Osteocyte (in vitro differentiated cells): ENCODE data around the gene CNOT1. TPM values are rescaled to one million over a fixed set of nuclear protein-coding genes. Genes with fewer than 3 reads are reported as not detected.
"Not testable (repeated sequence)": the region's sequence is repeated elsewhere in the genome, so short reads cannot be mapped to it uniquely, and the experiment has no call there.

Experiments used
- DNase-seq: peaks from one replicate; pipeline ENCODE4 v3.0.0; 2021; ENCODE audit warnings: mixed read lengths; ENCODE audit not compliant: unreplicated experiment; ENCODE audit errors: extremely low spot score
- H3K27ac Mint-ChIP-seq: one replicate; pipeline ENCODE4 v1.8.0; 2021; ENCODE audit warnings: mild to moderate bottlenecking, mixed read lengths; ENCODE audit not compliant: unreplicated experiment
- H3K27me3 Mint-ChIP-seq: one replicate; pipeline ENCODE4 v1.8.0; 2021; ENCODE audit warnings: mixed read lengths; ENCODE audit not compliant: unreplicated experiment
- H3K36me3 Mint-ChIP-seq: one replicate; pipeline ENCODE4 v1.8.0; 2021; ENCODE audit warnings: mixed read lengths; ENCODE audit not compliant: unreplicated experiment
- H3K4me1 Mint-ChIP-seq: one replicate; pipeline ENCODE4 v1.8.0; 2021; ENCODE audit warnings: mixed read lengths; ENCODE audit not compliant: unreplicated experiment
- H3K4me3 Mint-ChIP-seq: one replicate; pipeline ENCODE4 v1.8.0; 2021; ENCODE audit warnings: mild to moderate bottlenecking, moderate library complexity, mixed read lengths; ENCODE audit not compliant: unreplicated experiment
- H3K9me3 Mint-ChIP-seq: one replicate; pipeline ENCODE4 v1.8.0; 2021; ENCODE audit warnings: mixed read lengths; ENCODE audit not compliant: unreplicated experiment
- total RNA-seq: library from RNA; stranded (reverse); gene quantifications from 2 replicates; pipeline ENCODE4 v1.2.1, GENCODE V29; 2021
- TF ChIP-seq, protein P1 (sequence below): fragments of 200-600 bp; sonication (generic); IDR thresholded peaks from 2 replicates; pipeline ENCODE4 v1.5.0; 2021; ENCODE audit warnings: antibody characterized with exemption, mild to moderate bottlenecking, moderate library complexity

The CNOT1 gene
- total RNA-seq, 1 donor from 2014 or later: 122 TPM

DNA sequence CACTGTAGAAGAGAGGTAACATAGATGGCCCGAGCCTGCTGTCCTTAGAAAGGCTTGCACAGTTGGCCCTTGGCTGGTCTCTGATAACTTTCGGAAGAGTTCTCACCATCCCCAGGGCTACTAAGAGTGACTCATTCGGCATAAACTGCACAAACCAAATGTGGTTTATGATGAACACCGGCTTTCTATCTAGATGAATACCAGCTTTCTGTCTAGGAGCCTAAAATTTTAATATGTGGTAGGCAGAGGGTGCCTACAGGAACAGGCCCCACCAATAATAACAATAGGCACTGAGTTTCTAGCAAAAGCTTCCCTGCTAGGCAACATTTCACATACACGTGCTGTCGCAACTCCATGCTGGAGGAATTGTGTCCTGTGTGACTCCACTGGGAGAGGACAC lies 15.4 kb downstream of the CNOT1 start:
- Mint-ChIP-seq H3K4me1 (peaks cover 12% of the 10 kb centered on the region), H3K36me3 (peaks cover 7% of the 10 kb centered on the region), H3K4me3 (no peak overlapping the region), H3K9me3 (no peaks in the 10 kb centered on the region), H3K27me3 (no peaks in the 10 kb centered on the region), H3K27ac (no peak overlapping the region)
- DNase-seq: no peak
- TF ChIP-seq, protein P1, sequence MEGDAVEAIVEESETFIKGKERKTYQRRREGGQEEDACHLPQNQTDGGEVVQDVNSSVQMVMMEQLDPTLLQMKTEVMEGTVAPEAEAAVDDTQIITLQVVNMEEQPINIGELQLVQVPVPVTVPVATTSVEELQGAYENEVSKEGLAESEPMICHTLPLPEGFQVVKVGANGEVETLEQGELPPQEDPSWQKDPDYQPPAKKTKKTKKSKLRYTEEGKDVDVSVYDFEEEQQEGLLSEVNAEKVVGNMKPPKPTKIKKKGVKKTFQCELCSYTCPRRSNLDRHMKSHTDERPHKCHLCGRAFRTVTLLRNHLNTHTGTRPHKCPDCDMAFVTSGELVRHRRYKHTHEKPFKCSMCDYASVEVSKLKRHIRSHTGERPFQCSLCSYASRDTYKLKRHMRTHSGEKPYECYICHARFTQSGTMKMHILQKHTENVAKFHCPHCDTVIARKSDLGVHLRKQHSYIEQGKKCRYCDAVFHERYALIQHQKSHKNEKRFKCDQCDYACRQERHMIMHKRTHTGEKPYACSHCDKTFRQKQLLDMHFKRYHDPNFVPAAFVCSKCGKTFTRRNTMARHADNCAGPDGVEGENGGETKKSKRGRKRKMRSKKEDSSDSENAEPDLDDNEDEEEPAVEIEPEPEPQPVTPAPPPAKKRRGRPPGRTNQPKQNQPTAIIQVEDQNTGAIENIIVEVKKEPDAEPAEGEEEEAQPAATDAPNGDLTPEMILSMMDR: no peak

DNA sequence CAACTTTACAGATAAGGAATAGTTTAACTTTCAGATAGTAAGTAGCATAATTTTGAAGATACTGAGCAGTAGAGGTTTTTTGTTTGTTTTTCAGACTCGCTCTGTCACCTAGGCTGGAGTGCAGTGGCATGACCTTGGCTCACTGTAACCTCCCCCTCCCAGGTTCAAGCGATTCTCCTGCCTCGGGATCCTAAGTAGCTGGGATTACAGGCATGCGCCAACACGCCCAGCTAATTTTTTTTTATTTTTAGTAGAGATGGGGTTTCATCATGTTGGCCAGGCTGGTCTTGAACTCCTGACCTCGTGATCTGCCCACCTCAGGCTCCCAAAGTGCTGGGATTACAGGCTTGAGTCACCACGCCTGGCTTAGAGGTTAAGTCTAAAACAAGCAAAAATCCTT lies 16.7 kb downstream of the CNOT1 start:
- not testable (repeated sequence) for H3K9me3 Mint-ChIP-seq, H3K4me3 Mint-ChIP-seq, DNase-seq, H3K27ac Mint-ChIP-seq, H3K27me3 Mint-ChIP-seq
- H3K36me3 Mint-ChIP-seq: peaks cover 12% of the 10 kb centered on the region
- peaks cover 12% of the 10 kb centered on the region for H3K4me1 Mint-ChIP-seq

DNA sequence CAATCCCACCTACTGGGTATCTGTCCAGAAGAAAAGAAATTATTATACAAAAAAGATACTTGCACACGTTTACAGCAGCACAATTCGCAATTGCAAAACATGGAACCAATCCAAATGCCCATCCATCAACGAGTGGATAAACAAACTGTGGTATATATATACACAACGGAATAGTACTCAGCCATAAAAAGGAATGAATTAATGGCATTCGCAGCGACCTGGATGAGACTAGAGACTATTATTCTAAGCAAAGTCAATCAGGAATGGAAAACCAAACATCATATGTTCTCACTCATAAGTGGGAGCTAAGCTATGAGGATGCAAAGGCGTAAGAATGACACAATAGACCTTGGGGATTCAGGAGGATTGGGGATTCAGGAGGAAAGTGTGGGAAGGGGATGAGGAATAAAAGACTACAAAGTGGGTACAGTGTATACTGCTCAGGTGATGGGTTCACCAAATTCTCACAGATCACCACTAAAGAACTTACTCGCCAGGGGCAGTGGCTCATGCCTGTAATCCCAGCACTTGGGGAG lies 21.0 kb downstream of the CNOT1 start:
- no peaks in the 10 kb centered on the region for H3K27me3 Mint-ChIP-seq
- TF ChIP-seq, protein P1: no peak
- no peak overlapping the region for H3K4me3 Mint-ChIP-seq
- peaks cover 11% of the 10 kb centered on the region for H3K36me3 Mint-ChIP-seq
- no peak for DNase-seq
- H3K4me1 Mint-ChIP-seq: peaks cover 4% of the 10 kb centered on the region
- no peak overlapping the region for H3K27ac Mint-ChIP-seq
- peaks cover 3% of the 10 kb centered on the region for H3K9me3 Mint-ChIP-seq

DNA sequence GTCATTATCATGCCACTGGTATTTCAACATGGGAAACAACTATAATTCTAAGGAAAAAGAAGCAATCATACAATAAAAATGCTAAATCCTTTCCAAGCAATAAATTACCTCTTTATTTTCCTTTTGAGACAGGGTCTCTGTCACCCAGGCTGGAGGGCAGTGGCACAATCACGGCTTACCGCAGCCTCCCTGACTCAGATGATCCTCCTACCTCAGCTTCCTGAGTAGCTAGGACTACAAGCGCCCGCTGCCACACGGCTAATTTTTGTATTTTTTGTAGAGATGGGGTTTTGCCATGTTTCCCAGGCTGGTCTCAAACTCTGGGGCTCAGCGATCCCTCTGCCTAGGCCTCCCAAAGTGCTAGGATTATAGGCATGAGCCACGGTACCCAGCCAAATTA lies 24.1 kb downstream of the CNOT1 start:
- TF ChIP-seq, protein P1: no peak
- no peak for DNase-seq
- Mint-ChIP-seq H3K4me1 (peaks cover 7% of the 10 kb centered on the region), H3K4me3 (no peak overlapping the region), H3K36me3 (peaks cover 8% of the 10 kb centered on the region), H3K27me3 (no peaks in the 10 kb centered on the region), H3K27ac (no peak overlapping the region), H3K9me3 (peaks cover 3% of the 10 kb centered on the region)

DNA sequence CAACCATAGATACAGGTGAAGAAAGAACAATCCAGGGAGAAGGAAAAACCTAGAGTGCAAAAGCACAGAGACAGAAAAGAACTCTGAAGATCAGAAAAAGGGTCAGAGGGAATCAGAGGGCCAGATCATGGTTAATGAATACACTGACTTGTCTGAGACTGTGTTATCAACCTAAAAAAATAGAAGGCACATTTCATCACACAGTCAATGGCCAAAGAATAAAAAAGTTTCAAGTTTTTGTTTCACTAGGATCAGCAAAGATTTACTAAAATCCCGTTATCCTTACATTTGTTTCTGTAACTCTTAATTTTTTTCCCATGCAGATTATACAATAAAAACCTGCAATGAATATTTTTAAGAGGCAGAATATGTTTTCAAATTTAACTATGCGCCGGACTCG lies 38.5 kb downstream of the CNOT1 start:
- DNase-seq: no peak
- TF ChIP-seq, protein P1: no peak
- peaks cover 41% of the 10 kb centered on the region for H3K36me3 Mint-ChIP-seq
- H3K27ac Mint-ChIP-seq: no peak overlapping the region
- H3K9me3 Mint-ChIP-seq: no peaks in the 10 kb centered on the region
- no peak overlapping the region for H3K4me3 Mint-ChIP-seq
- no peaks in the 10 kb centered on the region for H3K27me3 Mint-ChIP-seq
- no peaks in the 10 kb centered on the region for H3K4me1 Mint-ChIP-seq
